ENCODE data around the gene CD99L2.
"Not testable (repeated sequence)": the region's sequence is repeated elsewhere in the genome, so short reads cannot be mapped to it uniquely, and the experiment has no call there.

The CD99L2 gene

GRCh38 chrX:150893936-150894335 lies 4.5 kb downstream of the CD99L2 start:
- no peak for DNase-seq

DNA sequence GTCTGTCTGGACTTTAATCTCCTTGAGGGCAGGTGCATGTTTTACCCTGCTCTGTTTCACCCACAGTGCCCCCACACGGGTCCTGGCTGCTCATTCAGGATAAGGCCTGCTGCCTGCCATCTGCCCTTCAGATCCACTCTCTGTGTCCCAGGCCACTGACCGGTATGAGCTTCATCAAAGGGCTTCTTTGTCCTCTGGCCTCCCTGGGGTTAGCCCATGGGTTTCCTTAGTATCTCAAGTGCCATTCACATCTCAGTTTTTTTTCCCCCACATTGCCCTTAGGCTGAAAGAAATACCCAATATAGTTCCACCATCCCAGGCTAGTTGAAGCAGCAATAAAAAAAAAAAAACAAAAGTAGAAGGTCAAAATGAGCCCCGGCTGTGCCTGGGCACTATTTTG lies 9.3 kb downstream of the CD99L2 start:
- no peak for DNase-seq

DNA sequence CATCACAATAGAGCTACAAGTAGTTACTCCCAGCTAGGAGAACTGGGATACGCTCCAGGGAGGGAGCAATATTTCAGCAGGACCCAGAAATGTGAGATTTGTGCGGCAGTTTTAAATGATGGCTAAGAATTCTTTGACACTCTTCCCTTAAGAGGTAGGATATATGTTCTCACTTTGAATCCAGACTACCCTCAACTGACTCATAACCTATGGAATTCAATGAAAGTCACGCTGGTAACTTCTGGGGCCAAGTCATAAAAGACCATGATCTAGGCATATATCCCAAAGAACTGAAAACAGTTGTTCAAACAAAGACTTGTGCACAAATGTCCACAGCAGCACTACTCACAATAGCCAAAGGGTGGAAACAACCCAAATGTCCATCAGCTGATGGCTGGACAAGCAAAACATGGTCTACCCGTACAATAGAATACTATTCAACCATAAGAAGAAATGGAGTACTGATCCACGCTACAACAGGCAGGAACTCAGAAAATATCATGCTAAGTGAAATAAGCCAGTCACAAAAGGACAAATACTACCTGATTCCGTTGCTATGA lies 10.5 kb downstream of the CD99L2 start:
- no peak for DNase-seq

DNA sequence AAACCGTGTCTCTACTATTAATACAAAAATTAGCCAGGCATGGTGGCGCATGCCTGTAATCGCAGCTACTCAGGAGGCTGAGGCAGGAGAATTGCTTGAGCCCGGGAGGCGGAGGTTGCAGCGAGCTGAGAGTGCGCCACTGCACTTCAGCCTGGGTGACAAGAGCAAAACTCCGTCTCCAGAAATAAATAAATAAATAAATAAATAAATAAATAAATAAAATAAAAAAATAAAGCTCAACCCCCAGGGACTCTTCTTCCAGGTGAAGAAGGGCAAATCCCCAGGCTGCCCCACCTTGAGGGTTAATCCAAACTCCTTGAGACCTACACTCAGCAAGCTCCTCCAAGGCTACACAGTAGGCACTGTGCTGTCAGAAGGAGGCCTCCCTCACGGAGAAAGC lies 11.2 kb downstream of the CD99L2 start:
- not testable (repeated sequence) for DNase-seq

DNA sequence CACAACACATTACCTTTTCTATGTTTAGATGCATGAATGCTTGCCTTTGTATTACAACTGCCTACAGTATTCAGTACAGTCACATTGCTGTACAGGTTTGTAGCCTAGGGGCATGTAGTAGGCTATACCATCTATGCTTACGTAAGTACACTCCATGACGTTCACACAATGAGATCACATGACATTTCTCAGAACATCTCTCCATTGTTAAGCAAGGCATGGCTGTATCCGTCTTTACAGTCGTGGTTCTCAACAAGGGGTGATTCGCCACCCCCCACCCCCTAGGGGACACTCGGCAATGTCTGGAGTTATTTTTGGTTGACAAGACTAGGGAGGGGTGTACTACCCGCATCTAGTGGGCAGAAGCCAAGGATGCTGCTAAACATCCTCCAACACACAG lies 12.1 kb downstream of the CD99L2 start:
- no peak for DNase-seq

GRCh38 chrX:150880808-150881165 lies 17.7 kb downstream of the CD99L2 start:
- no peak for DNase-seq

DNA sequence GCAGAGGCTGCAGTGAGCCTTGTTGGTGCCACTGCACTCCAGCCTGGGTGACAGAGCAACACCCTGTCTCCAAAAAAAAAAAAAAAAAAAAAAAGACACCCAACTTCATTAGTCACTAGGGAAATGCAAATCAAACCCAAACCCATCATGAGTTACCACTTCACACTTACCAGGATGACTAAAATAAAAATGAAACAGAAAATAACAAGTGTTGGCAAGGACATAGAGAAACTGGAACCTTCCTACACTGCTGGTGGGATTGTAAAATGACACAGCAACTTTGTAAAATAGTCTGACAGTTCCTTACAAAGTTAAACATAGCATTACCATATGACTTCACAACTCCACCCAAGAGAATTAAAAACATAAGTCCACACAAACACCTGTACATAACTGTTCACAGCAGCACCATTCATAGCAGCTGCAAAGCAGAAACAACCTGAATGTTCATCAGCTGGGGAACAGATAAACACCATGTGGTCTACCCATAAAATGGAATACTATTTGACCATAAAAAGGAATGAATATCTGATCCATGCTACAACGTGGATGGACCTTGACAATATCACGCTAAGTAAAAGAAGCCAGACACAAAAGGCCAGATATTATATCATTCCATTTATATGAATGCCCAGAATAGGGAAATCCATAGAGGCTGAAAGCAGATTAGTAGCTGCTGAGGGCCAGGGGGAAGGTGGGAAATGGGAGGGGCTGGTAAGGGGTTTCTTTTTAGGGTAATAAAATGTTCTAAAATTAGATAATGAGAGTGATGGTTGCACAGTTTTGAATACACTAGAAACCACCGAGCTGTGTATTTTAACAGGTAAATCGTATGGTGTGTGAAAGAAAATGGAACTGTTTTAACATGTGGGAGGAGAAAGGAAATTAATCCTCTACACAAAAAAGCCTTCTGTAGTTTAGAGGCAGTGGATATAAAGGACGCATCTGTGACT lies 18.3 kb downstream of the CD99L2 start:
- DNase-seq = no peak

DNA sequence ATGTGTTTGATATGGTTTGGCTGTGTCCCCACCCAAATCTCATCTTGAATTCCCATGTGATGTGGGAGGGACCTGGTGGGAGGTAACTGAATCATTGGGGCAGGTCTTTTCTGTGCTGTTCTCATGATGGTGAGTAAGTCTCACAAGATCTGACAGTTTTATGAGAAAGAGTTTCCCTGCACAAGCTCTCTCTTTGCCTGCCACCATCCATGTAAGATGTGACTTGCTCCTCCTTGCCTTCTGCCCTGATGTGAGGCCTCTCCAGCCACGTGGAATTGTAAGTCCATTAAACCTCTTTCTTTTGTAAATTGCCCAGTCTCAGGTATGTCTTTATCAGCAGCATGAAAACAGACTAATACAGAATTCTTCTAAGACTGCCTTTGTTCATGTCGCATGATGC lies 22.8 kb downstream of the CD99L2 start:
- DNase-seq = not testable (repeated sequence)

DNA sequence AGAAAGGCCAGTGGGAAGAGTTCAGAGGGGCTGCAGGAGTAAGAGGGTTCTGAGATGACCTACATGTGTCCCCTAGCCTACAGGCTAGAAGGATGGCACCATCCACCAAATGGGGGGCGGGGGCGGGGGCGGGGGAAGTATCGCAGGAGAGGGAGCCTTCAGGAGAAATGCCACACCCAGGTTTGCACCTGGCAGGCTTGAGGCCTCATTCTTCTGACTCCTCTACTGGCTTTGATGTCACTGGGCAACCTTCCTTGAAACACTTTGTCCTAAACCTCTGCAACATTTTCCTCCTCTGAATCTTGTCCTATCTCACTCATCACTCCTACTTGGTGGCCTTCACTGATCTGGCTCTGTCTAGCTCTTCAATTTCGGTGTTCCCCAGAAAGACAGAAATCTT lies 24.0 kb downstream of the CD99L2 start:
- DNase-seq = no peak

- no peak for DNase-seq
Observed at GRCh38 chrX:150873616-150874015, 24.9 kb downstream of the CD99L2 start.

DNA sequence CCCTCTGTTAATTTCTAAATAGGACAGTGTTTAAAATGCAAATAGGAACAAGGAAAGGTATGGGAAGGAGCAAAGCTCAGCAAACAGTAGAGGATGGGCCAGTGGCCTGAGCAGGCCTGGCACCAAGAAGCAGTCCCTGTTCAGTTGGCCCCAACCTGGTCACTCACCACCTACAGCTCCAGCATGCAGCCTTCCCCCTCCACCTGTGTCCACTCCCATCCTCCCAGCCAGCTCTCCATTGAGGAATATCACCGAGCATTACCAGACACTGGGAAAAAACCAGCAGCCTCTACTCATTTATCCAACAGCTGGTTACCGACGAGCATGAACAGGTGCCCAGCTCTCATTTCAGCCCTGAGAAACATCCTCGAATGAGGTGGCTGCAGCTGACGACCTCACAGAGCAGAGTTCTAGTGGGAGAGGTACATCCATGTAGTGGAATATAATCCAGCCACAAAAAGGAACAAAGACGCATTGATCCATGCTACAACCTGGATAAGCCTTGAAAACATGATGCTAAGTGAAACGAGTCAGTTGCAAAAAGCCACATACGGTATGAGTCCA lies 25.6 kb downstream of the CD99L2 start:
- DNase-seq = no peak

DNA sequence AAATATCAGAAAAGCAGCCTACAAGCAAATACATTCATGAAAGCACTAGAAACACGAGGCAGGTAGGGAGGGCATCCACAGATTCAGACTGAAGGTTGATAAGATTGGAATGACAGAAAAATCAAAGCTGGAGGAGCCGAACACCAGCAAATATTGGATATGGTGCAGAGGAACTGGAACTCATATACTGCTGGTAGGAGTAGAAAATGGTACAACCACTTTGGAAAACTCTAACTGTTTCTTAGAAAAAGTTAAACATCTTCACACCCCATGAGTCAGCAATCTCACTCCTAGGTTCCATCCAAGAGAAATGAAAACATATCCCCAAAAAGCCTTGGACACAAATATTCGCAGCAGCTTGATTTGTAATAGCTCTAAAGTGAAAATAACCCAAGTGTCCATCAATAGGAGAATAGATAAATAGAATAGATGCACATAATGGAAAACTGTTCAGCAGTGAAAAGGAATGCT lies 27.1 kb downstream of the CD99L2 start:
- no peak for DNase-seq

GRCh38 chrX:150870487-150871340 lies 27.8 kb downstream of the CD99L2 start:
- DNase-seq = no peak

DNA sequence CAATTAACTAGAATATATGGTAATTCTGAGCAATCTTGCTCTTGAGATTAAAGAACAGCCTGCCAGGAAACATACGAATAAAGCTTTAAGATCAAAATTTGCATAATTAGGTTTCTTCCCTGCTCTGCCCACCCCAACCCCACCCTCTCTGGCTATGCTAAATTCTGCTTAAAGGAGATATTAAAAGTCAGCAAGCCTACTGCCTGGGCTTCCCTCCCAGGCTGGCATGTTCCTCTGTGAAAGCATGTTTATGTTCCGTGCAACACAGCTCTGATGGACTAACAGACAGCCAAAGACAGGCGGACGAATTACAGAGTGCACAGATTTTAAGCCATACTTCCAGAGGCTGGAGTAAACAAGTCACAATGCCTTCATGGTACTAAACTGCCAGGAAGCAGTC lies 28.4 kb downstream of the CD99L2 start:
- DNase-seq = no peak

DNA sequence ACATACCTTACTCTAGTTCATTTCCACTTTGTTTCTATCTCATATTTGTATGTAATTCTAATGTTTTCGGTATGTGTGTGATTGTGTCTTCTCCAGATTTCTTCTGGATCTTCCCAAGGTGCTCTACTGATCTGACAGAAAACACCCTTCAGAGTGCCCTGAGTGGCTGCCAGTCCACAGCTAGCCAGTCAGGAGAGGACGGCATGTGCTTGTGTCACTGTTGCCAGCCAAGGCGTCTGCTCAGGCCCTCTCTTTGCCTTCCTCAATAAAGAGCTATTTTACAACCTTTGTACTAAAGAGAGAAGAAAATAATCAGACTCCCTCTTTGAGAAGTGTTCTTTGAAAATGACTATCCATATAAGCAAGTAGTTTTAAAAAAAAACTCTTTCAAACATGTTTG lies 29.0 kb downstream of the CD99L2 start:
- DNase-seq = no peak

DNA sequence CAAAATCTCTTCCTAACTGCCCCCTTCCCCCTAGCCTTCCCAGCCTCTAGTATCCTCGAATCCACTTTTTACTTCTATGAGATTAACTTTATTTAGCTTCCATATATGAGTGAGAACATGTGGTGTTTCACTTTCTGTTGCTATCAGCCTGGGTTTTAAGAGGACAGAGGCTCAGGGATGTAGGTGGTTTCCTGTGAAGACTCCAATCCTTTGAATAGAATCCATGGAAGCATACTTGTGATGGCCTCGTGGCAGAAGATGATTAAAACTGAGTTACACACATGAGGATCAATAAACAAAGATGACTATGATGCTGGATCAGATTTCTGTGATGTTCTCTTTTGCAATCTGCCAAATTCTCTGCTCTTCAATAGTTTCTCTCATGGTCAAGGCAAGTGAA lies 29.8 kb downstream of the CD99L2 start:
- DNase-seq = no peak

- no peak for DNase-seq
Observed at GRCh38 chrX:150864127-150864526, 34.3 kb downstream of the CD99L2 start.

DNA sequence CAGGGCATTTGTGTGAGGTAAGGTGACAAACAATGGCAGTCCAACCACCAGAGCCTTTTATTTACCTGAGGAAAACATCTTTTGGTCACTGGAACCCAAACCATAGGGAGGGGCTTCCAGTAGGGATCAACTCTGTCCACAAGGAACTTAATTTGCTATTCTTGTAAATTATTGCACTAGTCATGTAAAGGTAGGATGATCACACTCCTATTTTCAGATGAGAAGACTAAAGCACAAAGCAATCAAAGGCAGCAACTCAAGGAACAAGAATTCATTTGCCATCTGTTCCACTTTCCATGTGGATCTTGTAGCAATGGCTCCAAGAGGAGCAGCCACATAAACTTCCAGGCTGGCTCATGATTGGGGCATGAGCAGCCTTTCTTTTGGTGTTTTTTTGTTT lies 35.3 kb downstream of the CD99L2 start:
- DNase-seq = no peak

DNA sequence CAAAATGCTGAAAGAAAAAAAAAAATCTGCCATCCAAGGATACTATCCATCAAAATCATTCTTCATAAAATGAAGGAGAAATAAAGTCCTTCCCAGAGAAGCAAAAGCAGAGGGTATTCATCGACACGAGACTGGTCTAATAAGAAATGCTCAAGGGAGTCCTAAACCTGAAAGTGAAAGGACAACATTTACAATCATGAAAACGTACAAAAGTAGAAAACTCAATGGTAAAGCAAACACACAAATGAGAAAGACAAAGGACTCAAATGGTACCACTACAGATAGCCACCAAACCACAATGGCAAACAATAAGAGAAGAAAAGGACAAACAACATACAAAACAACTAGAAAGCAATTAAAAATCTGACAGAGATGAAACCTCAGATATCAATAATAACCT lies 41.0 kb downstream of the CD99L2 start:
- no peak for DNase-seq

DNA sequence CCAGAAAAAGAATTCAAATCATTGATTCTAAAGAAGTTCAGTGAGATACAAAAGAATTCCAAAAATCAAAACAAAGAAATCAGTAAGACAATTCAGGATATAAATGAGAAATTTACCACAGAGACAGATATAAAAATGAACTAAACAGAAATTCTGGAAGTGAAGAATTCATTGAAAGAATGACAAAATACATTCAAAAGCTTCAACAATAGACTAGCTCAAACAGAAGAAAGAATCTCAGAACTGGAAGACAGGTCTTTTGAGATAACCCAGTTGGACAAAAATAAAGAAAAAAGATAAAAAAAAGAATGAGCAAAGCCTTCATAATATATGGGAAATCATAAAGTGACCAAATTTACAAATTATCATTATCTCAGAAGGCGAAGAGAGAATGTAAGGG lies 41.7 kb downstream of the CD99L2 start:
- DNase-seq = no peak

DNA sequence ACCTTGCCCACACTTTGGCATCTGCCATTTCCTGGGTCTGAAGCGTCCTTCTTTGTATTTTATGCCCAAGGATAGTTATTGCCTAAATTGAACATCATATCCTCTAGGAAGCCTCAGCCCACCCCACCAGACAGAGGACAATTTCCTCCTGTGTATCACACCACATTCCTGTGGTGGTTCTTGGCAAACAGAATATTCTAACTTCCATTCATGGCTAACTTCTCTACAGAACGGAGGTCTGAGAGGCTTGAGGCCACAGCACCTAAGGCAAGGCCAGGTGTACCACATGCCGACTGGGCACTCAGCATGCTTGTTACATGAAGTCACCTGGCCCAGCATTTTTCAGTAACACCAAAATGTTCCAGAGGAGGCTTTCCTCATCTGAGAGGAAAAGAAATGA lies 42.4 kb downstream of the CD99L2 start:
- no peak for DNase-seq

- no peak for DNase-seq
Observed at GRCh38 chrX:150854856-150855255, 43.6 kb downstream of the CD99L2 start.

GRCh38 chrX:150849996-150850720 lies 48.3 kb downstream of the CD99L2 start:
- DNase-seq = no peak

Measured in NCI-H187 treated with DMSO at 0.1 percent for 48 hours (cell line).